Measurements from ENCODE around the gene KIFC3.

The KIFC3 gene

DNA sequence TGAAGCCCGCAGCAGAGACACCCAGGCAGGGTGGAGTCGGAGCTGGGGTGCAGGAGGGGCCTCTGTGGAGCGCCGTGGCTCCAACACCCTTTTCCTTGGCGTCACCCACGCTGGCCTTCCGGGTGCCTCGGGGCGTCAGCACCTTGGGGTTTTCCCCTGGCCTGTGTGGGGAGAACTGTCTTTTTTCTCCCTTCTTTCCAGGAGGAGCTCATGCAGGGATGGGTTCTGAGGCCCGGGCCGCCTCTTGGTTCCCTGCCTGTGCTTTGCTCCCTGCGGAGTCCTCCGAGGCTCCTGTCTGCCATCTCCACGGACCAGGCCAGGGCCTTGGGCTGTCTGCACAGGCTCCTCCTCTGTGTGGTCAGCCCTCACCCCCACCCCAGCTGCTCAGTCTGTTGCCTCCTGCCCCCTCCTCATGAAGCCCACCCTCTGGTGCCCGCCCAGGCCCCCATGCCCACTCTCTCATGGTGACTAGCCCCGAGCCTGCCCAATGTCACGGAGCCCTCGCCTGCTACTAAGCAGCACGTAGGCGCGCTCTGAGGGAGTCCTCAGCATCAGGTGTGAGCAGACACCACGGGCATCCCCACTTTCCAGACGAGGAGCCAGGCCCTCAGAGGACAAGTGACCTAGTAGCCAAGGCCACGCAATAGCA lies 61.7 kb downstream of the KIFC3 start:
- H3K79me2 ChIP-seq (ENCODE audit: control insufficient read depth, insufficient read depth, low read length): no peaks in the 10 kb centered on the region
- WGBS (ENCODE audit: extremely low coverage, insufficient coverage, low lambda C conversion rate): no CpG with 5 or more reads among the region's 24 CpGs

DNA sequence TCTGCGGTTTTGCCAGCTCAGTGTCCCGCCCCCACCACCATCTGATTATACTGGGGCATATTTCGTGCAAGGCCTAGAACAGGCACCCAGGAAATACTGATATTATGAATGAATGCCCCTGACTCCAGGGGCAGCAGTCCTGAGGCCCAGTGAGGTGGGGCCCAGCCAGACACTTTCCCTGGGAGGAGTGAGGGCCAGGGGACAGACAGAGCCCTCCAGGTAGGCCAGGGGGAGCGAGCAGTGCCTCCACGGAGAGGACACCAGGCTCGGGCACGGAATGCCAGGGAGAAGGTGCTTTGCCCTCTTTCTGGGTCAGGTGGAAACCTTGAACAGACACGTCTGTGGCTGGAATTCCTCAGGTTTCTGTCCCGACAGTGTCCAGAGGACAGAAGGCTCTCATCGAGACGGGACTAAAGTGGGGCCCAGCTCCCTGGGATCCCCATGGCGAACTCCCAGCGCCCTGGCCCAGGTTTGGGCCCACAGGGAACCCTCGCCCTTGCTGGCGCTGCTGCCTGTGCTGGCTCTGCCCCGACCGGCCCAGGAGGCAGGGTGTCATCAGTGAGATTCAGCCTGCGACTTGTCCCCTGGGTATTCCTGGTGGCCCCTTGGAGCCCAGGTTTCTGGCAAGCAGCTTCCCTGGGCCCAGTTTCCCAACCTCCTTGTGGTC lies 62.4 kb downstream of the KIFC3 start:
- no peak overlapping the region for H3K4me3 ChIP-seq (ENCODE audit: low read length)
- no peak overlapping the region for H4K5ac ChIP-seq (ENCODE audit: low read length)
- H3K27ac ChIP-seq (ENCODE audit: low read depth, low read length): no peak overlapping the region
- H2AK5ac ChIP-seq (ENCODE audit: low read length): no peak overlapping the region
- H3K18ac ChIP-seq (ENCODE audit: low read length): no peak overlapping the region
- no peak overlapping the region for H2BK15ac ChIP-seq (replicated peaks; ENCODE audit: low read depth)
- no peaks in the 10 kb centered on the region for H3K79me2 ChIP-seq (ENCODE audit: control insufficient read depth, insufficient read depth, low read length)
- no peak for DNase-seq
- no peak overlapping the region for H3K56ac ChIP-seq (ENCODE audit: low read length)
- no peak overlapping the region for H3K9ac ChIP-seq (ENCODE audit: low read length)
- no peak overlapping the region for H3K23ac ChIP-seq (ENCODE audit: low read length)
- no peaks in the 10 kb centered on the region for H3K36me3 ChIP-seq (ENCODE audit: control insufficient read depth, insufficient read depth, low read length)
- H3K4me2 ChIP-seq (ENCODE audit: low read length): no peak overlapping the region
- H4K8ac ChIP-seq (ENCODE audit: low read depth, low read length): no peak overlapping the region
- WGBS (ENCODE audit: extremely low coverage, insufficient coverage, low lambda C conversion rate): no CpG with 5 or more reads among the region's 18 CpGs
- H3K27me3 ChIP-seq (ENCODE audit: insufficient read depth, low read length, poor library complexity): no peaks in the 10 kb centered on the region
- H3K4ac ChIP-seq (ENCODE audit: low read depth, low read length): no peak overlapping the region
- no peaks in the 10 kb centered on the region for H3K4me1 ChIP-seq (ENCODE audit: control insufficient read depth, low read depth, low read length)
- H2BK5ac ChIP-seq (ENCODE audit: low read length): no peak overlapping the region
- no peaks in the 10 kb centered on the region for H3K79me1 ChIP-seq (ENCODE audit: low read length)
- H2BK120ac ChIP-seq (ENCODE audit: low read depth, low read length): no peak overlapping the region

More for the DNA sequence above, 61.7 kb downstream of the KIFC3 start:
- Histone ChIP-seq H3K9ac (ENCODE audit: low read length) (no peak overlapping the region), H3K56ac (ENCODE audit: low read length) (no peak overlapping the region), H2AK5ac (ENCODE audit: low read length) (no peak overlapping the region), H3K27me3 (ENCODE audit: insufficient read depth, low read length, poor library complexity) (no peaks in the 10 kb centered on the region), H3K4me2 (ENCODE audit: low read length) (no peak overlapping the region), H2BK120ac (ENCODE audit: low read depth, low read length) (no peak overlapping the region), H4K8ac (ENCODE audit: low read depth, low read length) (no peak overlapping the region), H2BK5ac (ENCODE audit: low read length) (no peak overlapping the region), H3K27ac (ENCODE audit: low read depth, low read length) (no peak overlapping the region), H3K4ac (ENCODE audit: low read depth, low read length) (no peak overlapping the region), H3K36me3 (ENCODE audit: control insufficient read depth, insufficient read depth, low read length) (no peaks in the 10 kb centered on the region), H3K4me3 (ENCODE audit: low read length) (no peak overlapping the region), H2BK15ac (replicated peaks; ENCODE audit: low read depth) (no peak overlapping the region), H3K4me1 (ENCODE audit: control insufficient read depth, low read depth, low read length) (no peaks in the 10 kb centered on the region), H3K79me1 (ENCODE audit: low read length) (no peaks in the 10 kb centered on the region), H4K5ac (ENCODE audit: low read length) (no peak overlapping the region), H3K23ac (ENCODE audit: low read length) (no peak overlapping the region), H3K18ac (ENCODE audit: low read length) (no peak overlapping the region)
- DNase-seq: no peak

GRCh38 chr16:57738844-57739243 lies 63.4 kb downstream of the KIFC3 start:
- Histone ChIP-seq H3K18ac (ENCODE audit: low read length) (no peak overlapping the region), H3K4me2 (ENCODE audit: low read length) (no peak overlapping the region), H3K9ac (ENCODE audit: low read length) (no peak overlapping the region), H2AK5ac (ENCODE audit: low read length) (no peak overlapping the region), H3K4me1 (ENCODE audit: control insufficient read depth, low read depth, low read length) (no peaks in the 10 kb centered on the region), H3K79me2 (ENCODE audit: control insufficient read depth, insufficient read depth, low read length) (no peaks in the 10 kb centered on the region), H3K4ac (ENCODE audit: low read depth, low read length) (no peak overlapping the region), H3K36me3 (ENCODE audit: control insufficient read depth, insufficient read depth, low read length) (no peaks in the 10 kb centered on the region), H3K56ac (ENCODE audit: low read length) (no peak overlapping the region), H3K27me3 (ENCODE audit: insufficient read depth, low read length, poor library complexity) (no peaks in the 10 kb centered on the region), H4K8ac (ENCODE audit: low read depth, low read length) (no peak overlapping the region), H3K79me1 (ENCODE audit: low read length) (peaks cover 2% of the 10 kb centered on the region), H4K5ac (ENCODE audit: low read length) (no peak overlapping the region), H3K4me3 (ENCODE audit: low read length) (no peak overlapping the region), H2BK5ac (ENCODE audit: low read length) (no peak overlapping the region), H3K27ac (ENCODE audit: low read depth, low read length) (no peak overlapping the region), H3K23ac (ENCODE audit: low read length) (no peak overlapping the region), H2BK120ac (ENCODE audit: low read depth, low read length) (no peak overlapping the region), H2BK15ac (replicated peaks; ENCODE audit: low read depth) (no peak overlapping the region)
- WGBS (ENCODE audit: extremely low coverage, insufficient coverage, low lambda C conversion rate): no CpG with 5 or more reads among the region's 7 CpGs
- no peak for DNase-seq

GRCh38 chr16:57736419-57737351 lies 65.6 kb downstream of the KIFC3 start:
- whole genome bisulfite sequencing (ENCODE audit: extremely low coverage, insufficient coverage, low lambda C conversion rate): no CpG with 5 or more reads among the region's 23 CpGs
- H2BK5ac ChIP-seq (ENCODE audit: low read length): no peak overlapping the region
- peak; percentile 87 for DNase-seq

DNA sequence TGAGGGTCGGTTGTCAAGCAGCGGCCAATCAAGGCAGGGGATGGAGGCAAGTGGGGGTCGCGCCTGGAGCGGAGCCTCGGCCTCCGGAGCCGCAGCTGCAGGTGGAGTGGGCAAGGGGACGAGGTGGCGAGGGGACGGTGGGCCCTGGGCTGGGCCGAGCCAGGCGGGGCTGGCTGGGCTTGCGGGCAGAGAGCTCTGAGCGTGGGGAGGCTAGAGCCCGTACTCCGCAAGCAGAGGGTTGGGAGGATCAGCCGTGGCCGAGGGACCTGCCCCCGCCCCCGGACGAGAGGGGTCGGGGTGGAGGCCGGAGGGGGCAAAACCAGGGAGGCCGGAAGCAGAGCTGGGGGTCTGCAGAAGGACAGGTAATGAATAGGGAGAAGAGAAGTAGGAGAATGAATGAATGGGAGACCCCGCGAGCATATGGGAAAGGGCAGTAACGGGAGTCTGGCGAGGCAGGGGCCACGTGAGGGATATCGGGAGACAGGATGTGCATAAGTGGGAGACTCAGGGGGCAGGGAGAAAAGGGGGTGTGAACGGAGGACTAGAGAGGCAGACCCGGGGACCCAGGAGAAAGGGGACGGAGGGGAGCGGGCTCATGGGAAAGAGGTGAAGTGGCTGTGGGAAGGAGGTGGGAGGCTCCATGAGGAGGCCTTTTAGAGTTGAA lies 66.4 kb downstream of the KIFC3 start, which contains the start of gene KATNB1:
TSS of gene KATNB1 (plus strand) at position 16 of the 664 bp plus-strand sequence. CDS start 1,474 bp downstream, outside the sequence.
- Histone ChIP-seq H4K5ac (ENCODE audit: low read length) (no peak within 1 kb of the TSS), H2AK5ac (ENCODE audit: low read length) (peak within 1 kb of the TSS; percentile 93), H3K56ac (ENCODE audit: low read length) (peak within 1 kb of the TSS; percentile 89), H3K4me1 (ENCODE audit: control insufficient read depth, low read depth, low read length) (no peaks in the 10 kb centered on the region), H2BK120ac (ENCODE audit: low read depth, low read length) (no peak within 1 kb of the TSS), H3K4me3 (ENCODE audit: low read length) (peak within 1 kb of the TSS; percentile 93), H3K36me3 (ENCODE audit: control insufficient read depth, insufficient read depth, low read length) (no peaks in the 10 kb centered on the region), H3K27me3 (ENCODE audit: insufficient read depth, low read length, poor library complexity) (no peaks in the 10 kb centered on the region), H3K79me2 (ENCODE audit: control insufficient read depth, insufficient read depth, low read length) (no peaks in the 10 kb centered on the region), H3K9ac (ENCODE audit: low read length) (peak within 1 kb of the TSS; percentile 98), H3K23ac (ENCODE audit: low read length) (no peak within 1 kb of the TSS), H2BK15ac (replicated peaks; ENCODE audit: low read depth) (no peak within 1 kb of the TSS), H3K4me2 (ENCODE audit: low read length) (peak within 1 kb of the TSS; percentile 92), H3K79me1 (ENCODE audit: low read length) (peaks cover 2% of the 10 kb centered on the region), H2BK5ac (ENCODE audit: low read length) (peak within 1 kb of the TSS; percentile 83), H3K4ac (ENCODE audit: low read depth, low read length) (peak within 1 kb of the TSS; percentile 62), H3K27ac (ENCODE audit: low read depth, low read length) (peak within 1 kb of the TSS; percentile 35), H4K8ac (ENCODE audit: low read depth, low read length) (peak within 1 kb of the TSS; percentile 70), H3K18ac (ENCODE audit: low read length) (peak within 1 kb of the TSS; percentile 86)
- no CpG with 5 or more reads among the region's 35 CpGs for WGBS (ENCODE audit: extremely low coverage, insufficient coverage, low lambda C conversion rate)
- DNase-seq: no peak

More at GRCh38 chr16:57736419-57737351, 65.6 kb downstream of the KIFC3 start:
- H3K18ac ChIP-seq (ENCODE audit: low read length): no peak overlapping the region
- peak overlapping the region; percentile 8 for H3K4me3 ChIP-seq (ENCODE audit: low read length)
- no peaks in the 10 kb centered on the region for H3K27me3 ChIP-seq (ENCODE audit: insufficient read depth, low read length, poor library complexity)
- H3K9ac ChIP-seq (ENCODE audit: low read length): peak overlapping the region; percentile 74
- H3K36me3 ChIP-seq (ENCODE audit: control insufficient read depth, insufficient read depth, low read length): no peaks in the 10 kb centered on the region
- no peak overlapping the region for H3K27ac ChIP-seq (ENCODE audit: low read depth, low read length)
- peak overlapping the region; percentile 42 for H3K4me2 ChIP-seq (ENCODE audit: low read length)
- H3K4ac ChIP-seq (ENCODE audit: low read depth, low read length): no peak overlapping the region
- no peak overlapping the region for H3K23ac ChIP-seq (ENCODE audit: low read length)
- peaks cover 2% of the 10 kb centered on the region for H3K79me1 ChIP-seq (ENCODE audit: low read length)
- H4K8ac ChIP-seq (ENCODE audit: low read depth, low read length): no peak overlapping the region
- H2BK15ac ChIP-seq (replicated peaks; ENCODE audit: low read depth): no peak overlapping the region
- no peak overlapping the region for H4K5ac ChIP-seq (ENCODE audit: low read length)
- H3K79me2 ChIP-seq (ENCODE audit: control insufficient read depth, insufficient read depth, low read length): no peaks in the 10 kb centered on the region
- H3K4me1 ChIP-seq (ENCODE audit: control insufficient read depth, low read depth, low read length): no peaks in the 10 kb centered on the region
- H3K56ac ChIP-seq (ENCODE audit: low read length): peak overlapping the region; percentile 87
- no peak overlapping the region for H2BK120ac ChIP-seq (ENCODE audit: low read depth, low read length)
- no peak overlapping the region for H2AK5ac ChIP-seq (ENCODE audit: low read length)
